ENCODE measurements around the gene DGKE. TPM values are rescaled to one million over a fixed set of nuclear protein-coding genes. Genes with fewer than 3 reads are reported as not detected.

DGKE gene
- polyA plus RNA-seq, 4 donors = 2.9 to 7.0 (median 4.5) TPM

DNA sequence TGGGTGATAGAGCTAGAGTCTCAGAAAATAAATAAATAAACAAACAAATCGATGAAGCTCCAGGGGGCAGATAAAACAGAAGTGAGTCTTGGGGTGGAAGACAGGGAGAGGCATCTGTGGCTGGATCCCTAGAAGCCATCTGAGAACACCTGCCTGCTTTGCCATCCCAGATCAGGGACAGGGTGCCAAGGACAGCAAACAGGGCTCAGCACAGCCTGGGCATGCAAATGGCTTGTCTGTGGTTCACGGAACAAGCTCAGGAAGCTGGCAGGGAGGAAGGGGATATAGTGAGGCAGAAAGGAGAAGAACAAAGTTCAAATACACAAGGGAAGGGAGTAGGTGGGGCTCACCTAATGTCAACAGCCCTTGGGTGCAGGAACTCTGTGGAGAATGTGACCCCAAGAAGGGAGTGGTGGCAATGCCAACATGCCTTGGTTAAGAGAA lies 52.4 kb downstream of the DGKE start:
- no peak for DNase-seq (ENCODE audit: low read depth in 4 of 4, low spot score in 2 of 4)

DNA sequence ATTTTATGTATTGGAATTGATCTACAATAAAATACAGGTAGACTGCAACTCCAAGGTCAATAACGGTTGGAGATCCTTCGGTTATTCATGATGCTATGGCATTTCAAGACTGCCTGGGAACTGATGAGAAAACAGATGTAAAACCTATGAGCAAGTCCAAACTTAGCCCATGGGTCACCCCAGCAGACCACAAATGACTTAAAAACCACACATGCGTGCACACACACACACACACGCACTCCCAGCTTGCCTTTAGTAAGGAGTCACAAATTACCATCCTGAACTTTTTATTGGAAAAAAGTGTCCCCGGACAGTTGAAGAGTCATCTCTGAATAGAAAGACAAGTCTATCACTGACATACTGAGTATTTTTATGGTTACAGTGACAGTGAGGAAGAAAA lies 53.2 kb downstream of the DGKE start:
- DNase-seq (ENCODE audit: low read depth in 4 of 4, low spot score in 2 of 4) = no peak

- DNase-seq (ENCODE audit: low read depth in 4 of 4, low spot score in 2 of 4) = no peak
Measured at GRCh38 chr17:56887552-56888467, 53.9 kb downstream of the DGKE start.

GRCh38 chr17:56890390-56890789 lies 56.4 kb downstream of the DGKE start:
- DNase-seq (ENCODE audit: low read depth in 4 of 4, low spot score in 2 of 4) = no peak

GRCh38 chr17:56890906-56891674 lies 57.1 kb downstream of the DGKE start:
- no peak for DNase-seq (ENCODE audit: low read depth in 4 of 4, low spot score in 2 of 4)

- no peak for DNase-seq (ENCODE audit: low read depth in 4 of 4, low spot score in 2 of 4)
Measured at GRCh38 chr17:56891751-56892150, 57.8 kb downstream of the DGKE start.

GRCh38 chr17:56892333-56892732 lies 58.4 kb downstream of the DGKE start:
- no peak for DNase-seq (ENCODE audit: low read depth in 4 of 4, low spot score in 2 of 4)

DNA sequence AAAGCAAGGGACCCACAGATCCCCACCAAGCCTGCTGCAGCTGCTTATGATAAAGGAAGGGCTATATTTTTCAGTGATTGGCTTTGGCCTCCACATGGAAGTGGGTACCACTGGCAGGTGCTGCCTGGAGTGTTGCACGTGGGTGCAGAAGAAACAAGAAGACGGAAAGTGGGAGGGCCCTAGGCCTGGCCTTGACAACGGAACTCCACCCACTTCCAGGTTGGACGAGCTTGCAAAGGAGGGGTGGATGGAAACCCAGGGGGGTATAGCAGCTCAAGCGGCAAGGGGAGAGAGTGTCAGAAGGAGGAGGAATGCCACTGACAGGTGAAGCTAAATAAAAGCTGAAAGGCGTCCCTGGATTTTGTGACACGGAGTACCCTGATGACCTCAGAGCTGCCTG lies 59.6 kb downstream of the DGKE start:
- DNase-seq (ENCODE audit: low read depth in 4 of 4, low spot score in 2 of 4) = no peak

- no peak for DNase-seq (ENCODE audit: low read depth in 4 of 4, low spot score in 2 of 4)
Measured at GRCh38 chr17:56894859-56895455, 61.0 kb downstream of the DGKE start.

- no peak for DNase-seq (ENCODE audit: low read depth in 4 of 4, low spot score in 2 of 4)
Measured at GRCh38 chr17:56896217-56896967, 62.4 kb downstream of the DGKE start.

GRCh38 chr17:56896968-56897359 lies 63.0 kb downstream of the DGKE start:
- no peak for DNase-seq (ENCODE audit: low read depth in 4 of 4, low spot score in 2 of 4)

DNA sequence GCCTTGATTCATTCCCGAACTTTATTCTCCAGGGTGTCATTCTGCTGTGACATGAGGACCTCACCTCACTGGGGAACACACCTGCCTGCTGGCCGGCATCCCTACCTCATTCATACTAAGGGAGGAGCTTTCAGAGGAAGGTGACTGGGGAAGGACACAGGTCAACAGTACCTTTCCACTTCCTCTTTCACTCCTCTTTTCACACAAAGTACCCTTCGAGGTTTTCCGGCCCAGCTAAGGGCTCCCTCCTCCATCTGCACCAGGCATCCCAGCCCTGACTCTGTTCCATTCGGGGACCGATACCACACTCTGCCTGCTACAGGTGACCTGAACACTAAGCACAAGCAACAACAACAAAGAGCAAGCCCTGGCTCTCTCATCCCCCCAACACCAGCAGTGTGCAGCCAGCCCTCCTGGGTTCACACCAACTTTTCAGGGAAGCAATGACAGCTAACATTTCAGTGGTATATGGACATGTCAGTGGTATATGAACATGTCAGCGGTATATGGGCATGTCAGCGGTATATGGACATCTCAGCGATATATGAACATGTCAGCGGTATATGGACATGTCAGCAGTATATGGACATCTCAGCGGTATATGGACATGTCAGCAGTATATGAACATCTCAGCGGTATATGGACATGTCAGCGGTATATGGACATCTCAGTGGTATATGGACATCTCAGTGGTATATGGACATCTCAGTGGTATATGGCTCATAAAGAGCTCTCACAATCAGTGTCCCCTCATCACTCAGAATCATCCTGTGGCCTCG lies 63.9 kb downstream of the DGKE start:
- no peak for DNase-seq (ENCODE audit: low read depth in 4 of 4, low spot score in 2 of 4)

DNA sequence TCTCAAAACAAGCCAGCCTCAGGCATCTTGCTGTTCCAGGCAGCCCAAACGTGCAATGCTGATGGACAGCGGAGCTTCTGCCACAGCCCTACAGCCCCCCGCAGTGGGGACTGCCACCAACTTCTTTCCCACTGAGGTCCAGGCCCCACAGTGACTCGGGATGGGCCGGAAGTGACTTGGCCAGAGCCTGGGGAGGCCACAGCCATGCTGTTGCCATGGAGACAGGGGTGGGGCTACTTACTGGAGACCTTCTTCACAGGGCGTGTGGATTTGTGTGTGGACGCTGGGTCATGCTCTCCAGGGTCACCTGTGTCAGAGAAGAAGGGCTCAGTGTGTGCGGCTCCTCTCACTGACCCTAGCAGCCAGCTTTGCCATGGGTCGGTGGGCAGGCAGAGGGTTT lies 64.9 kb downstream of the DGKE start:
- no peak for DNase-seq (ENCODE audit: low read depth in 4 of 4, low spot score in 2 of 4)

- DNase-seq (ENCODE audit: low read depth in 4 of 4, low spot score in 2 of 4) = no peak
Measured at GRCh38 chr17:56899403-56899802, 65.5 kb downstream of the DGKE start.

DNA sequence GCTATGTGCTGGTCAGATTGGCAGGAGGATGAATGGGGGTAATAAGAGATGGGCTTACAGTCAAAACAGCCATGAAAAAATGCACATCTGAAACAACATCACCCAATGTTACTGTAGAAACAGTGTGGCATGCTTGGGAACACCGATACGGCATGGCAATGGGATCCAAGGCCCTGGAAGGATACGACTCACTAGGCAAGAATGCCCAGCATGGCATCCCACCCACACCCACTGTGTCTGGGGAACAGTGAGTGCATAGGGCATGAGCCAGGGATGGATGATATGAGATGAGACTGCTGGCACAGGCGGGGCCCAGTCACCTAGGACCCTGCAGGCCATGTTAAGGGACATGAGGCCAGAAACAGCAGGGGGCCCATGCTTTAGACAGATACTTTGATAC lies 68.4 kb downstream of the DGKE start:
- DNase-seq (ENCODE audit: low read depth in 4 of 4, low spot score in 2 of 4) = no peak

GRCh38 chr17:56903560-56903959 lies 69.6 kb downstream of the DGKE start:
- no peak for DNase-seq (ENCODE audit: low read depth in 4 of 4, low spot score in 2 of 4)

DNA sequence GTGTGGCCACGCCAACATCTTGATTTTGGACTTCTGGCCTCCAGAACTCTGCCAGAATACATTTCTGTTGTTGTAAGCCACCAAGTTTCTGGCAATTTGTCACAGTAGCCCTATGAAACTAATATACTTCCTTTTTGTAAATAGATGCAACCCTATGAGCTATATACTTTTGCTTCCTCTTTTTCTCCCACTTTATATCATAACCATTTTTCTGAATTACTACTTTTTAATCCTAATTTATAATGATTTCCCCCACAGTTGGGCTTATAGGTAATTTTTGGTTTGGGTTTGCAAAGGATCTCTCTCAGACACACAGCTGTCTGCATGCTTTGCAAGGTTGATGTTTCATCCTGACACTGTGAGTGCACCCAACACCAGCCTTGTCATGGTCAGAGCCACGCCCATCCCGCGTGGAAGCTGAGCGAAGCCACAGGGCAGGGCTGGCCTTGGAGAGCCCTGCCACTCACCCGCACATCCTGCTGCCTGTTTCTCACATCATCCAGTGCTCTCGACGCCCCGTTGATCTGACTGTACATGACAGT lies 74.1 kb downstream of the DGKE start:
- DNase-seq (ENCODE audit: low read depth in 4 of 4, low spot score in 2 of 4) = no peak

- DNase-seq (ENCODE audit: low read depth in 4 of 4, low spot score in 2 of 4) = no peak
Measured at GRCh38 chr17:56909742-56910508, 76.0 kb downstream of the DGKE start.

All from left renal cortex interstitium (tissue), 4 donors.